HG03039 (cell line): ENCODE measurements around the gene CDH26.

ENCODE experiments used
- ATAC-seq: cut with Tn5 transposase; IDR thresholded peaks from one replicate; pipeline ENCODE4 v1.9.1; 2021; ENCODE audit warnings: mild to moderate bottlenecking, moderate library complexity; ENCODE audit not compliant: unreplicated experiment

Gene CDH26

GRCh38 chr20:60010689-60011458 lies 52.7 kb downstream of the CDH26 start:
- no peak for ATAC-seq

GRCh38 chr20:60011512-60012507 lies 53.6 kb downstream of the CDH26 start:
- no peak for ATAC-seq

GRCh38 chr20:60013296-60014139 lies 55.3 kb downstream of the CDH26 start:
- ATAC-seq = no peak

GRCh38 chr20:60016406-60016805 lies 58.2 kb downstream of the CDH26 start:
- ATAC-seq = no peak

- no peak for ATAC-seq
Measured at GRCh38 chr20:60020251-60020650, 62.0 kb downstream of the CDH26 start.

- no peak for ATAC-seq
Measured at GRCh38 chr20:60021104-60021503, 62.9 kb downstream of the CDH26 start.

- ATAC-seq = no peak
Measured at GRCh38 chr20:60022849-60023248, 64.6 kb downstream of the CDH26 start.

- no peak for ATAC-seq
Measured at GRCh38 chr20:60024245-60024644, 66.0 kb downstream of the CDH26 start.

- ATAC-seq = no peak
Measured at GRCh38 chr20:60024801-60025200, 66.6 kb downstream of the CDH26 start.

GRCh38 chr20:60026010-60026409 lies 67.8 kb downstream of the CDH26 start:
- no peak for ATAC-seq

- no peak for ATAC-seq
Measured at GRCh38 chr20:60030471-60030870, 72.2 kb downstream of the CDH26 start.

- ATAC-seq = no peak
Measured at GRCh38 chr20:60031107-60031506, 72.9 kb downstream of the CDH26 start.

- ATAC-seq = no peak
Measured at GRCh38 chr20:60034231-60035110, 76.2 kb downstream of the CDH26 start.

- ATAC-seq = no peak
Measured at GRCh38 chr20:60035486-60035885, 77.3 kb downstream of the CDH26 start.

- no peak for ATAC-seq
Measured at GRCh38 chr20:60036346-60036745, 78.1 kb downstream of the CDH26 start.

GRCh38 chr20:60036746-60037499 lies 78.7 kb downstream of the CDH26 start:
- no peak for ATAC-seq

- no peak for ATAC-seq
Measured at GRCh38 chr20:60038400-60039008, 80.3 kb downstream of the CDH26 start.

- ATAC-seq = no peak
Measured at GRCh38 chr20:60039526-60039925, 81.3 kb downstream of the CDH26 start.
